HG03095 (cell line): ENCODE measurements around the gene FAM43A.

Experiments used
- ATAC-seq: cut with Tn5 transposase; IDR thresholded peaks from one replicate; pipeline ENCODE4 v1.9.1; 2021; ENCODE audit warnings: moderate library complexity; ENCODE audit not compliant: unreplicated experiment

FAM43A gene

DNA sequence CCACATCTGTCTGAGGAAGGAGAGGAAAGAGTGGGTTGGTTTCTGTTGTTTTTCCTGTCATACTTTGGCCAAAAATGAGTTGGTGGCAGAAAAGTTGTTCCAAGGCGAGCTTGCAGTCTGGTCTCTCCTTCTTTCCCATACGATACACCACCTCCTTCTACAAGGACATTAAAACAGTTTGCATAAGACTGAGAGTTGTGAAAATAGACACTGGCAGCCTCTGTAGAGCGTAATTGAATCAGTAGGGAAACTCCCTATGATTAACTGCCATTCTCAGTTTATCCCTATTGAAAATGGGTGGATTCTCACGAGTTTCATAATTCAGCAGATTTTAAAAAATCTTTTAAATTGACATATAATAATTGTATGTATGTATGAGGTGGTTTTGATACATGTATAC is 10.0 kb upstream of the FAM43A start:
- ATAC-seq: no peak

DNA sequence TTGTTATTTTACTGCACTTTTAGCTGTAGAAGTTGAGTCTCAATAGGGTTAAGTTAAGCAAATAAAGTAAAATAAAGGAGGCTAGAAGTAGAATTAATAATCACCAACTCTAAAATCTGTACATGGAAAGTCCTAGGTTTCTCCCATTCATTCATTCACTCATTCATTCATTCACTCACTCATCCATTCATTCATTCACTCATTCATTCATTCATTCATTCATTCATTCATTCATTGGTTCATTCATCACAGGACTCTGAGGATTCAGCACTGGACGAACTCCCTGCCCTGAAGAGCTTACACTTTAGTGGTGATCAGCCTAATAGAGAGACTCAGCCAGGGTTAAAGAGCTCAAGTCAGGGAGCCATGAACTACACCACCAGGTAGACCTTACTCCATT is 9.2 kb upstream of the FAM43A start:
- no peak for ATAC-seq

DNA sequence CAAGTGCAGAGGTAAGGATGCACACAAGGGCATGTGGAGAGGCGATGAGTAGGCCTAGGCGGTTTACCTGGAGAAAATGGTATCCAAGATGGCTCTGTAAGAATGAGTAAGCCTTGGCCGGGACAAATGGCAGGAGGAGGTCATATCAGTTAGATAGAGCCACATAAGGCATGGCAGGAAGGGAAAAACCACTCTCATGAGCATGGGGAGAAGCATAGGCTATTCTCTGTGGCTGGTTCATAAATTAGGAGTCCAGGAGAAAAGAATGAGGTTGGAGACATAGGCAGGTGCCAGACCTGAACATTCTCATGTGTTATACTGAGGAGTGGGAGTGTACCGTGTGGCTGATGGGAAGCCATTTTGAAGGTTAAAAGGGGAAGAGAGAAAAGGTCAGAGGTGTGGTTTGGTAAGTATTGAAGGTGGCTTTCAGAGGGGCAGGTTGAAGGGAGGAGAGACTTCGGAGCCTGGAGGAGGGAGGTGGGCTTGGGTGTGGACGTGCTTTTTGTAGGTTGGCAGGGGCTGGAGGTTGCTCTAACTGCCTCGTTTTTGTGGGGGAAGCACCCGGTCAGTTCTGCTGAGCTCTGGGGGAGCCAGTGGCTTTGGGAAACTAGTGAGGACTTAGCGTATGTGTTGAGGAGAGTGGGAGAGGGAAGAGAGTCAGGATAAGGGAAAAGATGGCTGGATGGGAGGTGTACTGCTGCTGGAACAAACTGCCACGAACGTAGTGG is 4.6 kb upstream of the FAM43A start:
- ATAC-seq: no peak

DNA sequence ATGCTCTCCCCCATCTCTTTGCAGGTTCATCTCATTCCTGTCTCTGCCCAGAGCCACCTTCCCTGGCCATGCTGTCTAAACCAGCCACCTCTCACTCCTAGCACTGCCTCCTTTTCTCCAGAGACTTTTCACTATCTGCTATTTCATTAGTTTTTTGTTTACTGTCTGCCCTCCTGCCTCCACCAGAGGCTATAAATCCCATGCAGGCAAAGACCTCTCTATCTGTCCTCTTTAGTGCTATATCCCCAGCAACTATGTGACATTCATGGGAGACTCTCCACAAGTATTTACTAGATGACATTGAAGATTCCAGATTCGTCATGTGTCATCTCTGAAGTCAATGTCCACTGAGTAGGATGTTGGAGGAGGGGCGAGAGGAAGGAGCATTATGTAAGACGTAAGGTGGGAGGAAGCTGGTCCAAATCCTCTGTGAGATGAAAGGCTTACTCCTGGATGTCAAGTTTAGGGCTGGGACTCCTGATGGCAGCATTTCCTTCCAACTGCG is 3.4 kb upstream of the FAM43A start:
- ATAC-seq: no peak

DNA sequence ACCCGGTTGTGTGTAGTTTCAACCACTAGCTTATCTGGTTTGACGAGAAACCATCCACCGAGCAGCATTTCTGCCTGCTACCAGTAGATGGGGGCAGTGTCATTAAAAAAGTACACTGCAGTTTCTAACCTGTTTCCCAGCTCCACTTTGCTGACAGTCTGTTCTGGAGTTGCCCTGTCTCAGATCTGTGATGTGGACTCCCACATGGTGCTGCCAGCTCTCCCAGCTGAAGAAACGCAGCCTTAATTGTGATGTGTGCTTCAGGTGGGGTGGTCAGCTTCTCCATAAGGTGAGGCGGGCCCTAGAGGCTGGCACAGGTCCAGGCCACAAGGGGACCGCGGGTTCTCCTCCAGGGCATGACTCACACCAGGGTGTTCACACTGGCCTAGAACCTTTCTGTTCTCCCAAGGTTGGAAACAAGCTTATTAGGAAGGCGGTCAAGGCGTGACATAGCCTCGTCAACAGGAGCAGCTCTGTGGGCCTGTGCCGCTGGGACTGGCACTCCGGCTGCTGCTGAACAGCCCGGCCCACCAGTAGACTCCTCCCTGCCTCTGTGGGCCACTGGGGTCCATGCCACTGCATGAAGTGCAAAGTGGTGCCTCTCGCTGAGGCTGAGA is 2.9 kb upstream of the FAM43A start:
- ATAC-seq: no peak

DNA sequence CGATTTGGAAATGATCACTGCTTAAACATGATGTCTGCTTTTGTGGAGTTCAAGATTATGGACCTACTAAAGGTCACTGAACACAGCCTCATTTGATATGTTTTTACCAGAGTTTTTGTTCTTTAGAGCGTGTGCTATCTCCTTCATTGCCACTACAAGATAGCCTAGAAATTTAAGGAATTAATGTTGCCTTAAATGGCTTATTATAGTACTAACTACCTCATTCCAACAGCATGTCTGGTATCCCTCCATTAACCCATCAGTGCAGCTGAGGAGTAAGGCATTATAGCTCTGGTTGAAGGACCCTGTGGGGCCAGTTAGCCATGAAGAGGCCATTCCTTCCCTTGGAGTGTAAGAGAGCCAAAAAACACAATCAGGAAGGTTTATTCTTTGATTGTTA is 2.3 kb upstream of the FAM43A start:
- ATAC-seq: no peak

DNA sequence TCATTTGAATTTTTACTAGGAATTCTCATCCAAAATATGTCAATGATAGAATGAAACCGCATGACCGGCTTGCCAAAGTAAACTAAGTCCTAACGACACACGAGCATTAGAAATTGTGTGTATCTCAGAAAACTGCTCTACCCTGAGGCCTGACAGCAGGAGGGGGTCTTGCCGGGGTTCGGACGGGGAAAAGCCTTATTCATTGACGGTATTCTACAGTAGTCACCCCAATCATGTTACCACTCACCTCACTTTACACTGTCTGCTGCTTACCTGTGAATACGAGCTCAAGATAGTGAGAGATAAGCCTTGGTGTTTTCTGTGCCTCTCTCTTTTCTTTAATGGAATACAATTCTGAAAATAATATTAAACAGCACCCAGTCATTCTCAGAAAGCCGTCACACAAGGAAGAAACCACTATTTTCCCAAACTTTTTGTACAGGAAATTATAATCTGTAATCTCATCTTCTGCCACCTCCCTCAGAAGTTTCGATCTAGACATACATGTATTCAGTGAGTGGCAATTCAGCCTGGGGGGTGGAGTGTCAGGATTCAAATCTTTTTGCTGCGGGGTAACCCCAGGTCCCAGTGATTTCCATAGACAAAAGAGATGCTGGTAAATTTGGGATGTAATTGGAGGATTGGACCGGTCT is 492 bp upstream of the FAM43A start:
- ATAC-seq: peak; percentile 3

DNA sequence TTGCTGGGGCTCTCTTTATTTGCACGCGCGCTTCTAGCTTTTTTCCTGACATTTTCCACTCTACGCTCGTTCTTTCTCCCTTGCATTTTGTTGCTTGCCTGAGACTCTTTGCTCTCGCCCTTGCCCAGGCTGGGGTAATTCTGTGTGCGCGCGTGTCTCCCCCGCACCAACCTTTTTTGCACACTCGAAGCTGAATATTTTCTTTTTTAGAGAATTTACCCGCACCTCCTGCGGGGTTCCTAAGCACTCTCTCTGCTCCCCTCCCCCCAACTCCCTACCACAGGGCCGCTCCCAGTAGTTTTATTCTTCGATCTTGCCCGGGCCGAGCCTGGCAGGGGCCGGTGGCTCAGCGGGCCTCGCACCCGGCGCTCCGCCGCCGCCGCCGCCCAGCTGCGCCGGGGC is 732 bp downstream of the FAM43A start:
- no peak for ATAC-seq

DNA sequence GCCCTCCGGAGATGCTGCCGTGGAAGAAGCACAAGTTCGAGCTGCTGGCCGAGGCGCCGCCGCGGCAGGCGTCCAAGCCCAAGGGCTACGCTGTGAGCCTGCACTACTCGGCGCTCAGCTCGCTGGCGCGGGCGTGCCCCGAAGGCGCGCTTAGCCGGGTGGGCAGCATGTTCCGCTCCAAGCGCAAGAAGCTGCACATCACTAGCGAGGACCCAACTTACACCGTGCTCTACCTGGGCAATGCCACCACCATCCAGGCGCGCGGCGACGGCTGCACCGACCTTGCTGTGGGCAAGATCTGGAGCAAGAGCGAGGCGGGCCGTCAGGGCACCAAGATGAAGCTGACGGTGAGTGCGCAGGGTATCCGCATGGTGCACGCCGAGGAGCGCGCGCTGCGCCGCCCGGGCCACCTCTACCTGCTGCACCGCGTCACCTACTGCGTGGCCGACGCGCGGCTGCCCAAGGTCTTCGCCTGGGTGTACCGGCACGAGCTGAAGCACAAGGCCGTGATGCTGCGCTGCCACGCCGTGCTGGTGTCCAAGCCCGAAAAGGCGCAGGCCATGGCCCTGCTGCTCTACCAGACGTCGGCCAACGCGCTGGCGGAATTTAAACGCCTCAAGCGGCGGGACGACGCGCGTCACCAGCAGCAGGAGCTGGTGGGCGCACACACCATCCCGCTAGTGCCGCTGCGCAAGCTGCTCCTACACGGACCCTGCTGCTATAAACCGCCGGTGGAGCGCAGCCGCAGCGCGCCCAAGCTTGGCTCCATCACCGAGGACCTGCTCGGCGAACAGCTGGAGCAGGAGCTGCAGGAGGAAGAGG is 1.3 kb downstream of the FAM43A start:
- ATAC-seq: no peak

DNA sequence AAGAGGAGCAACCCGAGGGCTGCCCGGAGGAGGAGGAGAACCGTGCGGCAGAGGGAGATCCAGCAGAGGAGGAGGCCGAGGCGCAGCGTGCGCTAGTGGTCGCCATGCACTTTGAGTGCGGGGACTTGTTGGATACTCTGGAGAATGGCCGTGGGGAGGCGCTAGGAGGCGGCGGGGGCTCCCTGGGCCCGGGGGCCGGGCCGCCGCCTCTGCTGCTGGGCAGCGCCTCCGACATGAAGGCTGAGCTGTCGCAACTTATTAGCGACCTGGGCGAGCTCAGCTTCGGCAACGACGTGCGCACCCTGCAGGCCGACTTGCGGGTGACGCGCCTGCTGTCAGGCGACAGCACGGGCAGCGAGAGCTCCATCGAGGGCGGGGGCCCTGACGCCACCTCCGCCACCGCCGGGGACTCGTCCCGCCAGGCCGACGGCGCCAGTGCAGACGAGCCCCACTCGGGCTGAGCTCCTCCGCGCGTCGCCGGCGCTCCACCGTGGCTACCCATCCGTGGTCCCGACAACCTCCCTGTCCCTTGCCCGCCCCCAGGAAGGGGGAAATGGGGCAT is 2.0 kb downstream of the FAM43A start:
- ATAC-seq: no peak

DNA sequence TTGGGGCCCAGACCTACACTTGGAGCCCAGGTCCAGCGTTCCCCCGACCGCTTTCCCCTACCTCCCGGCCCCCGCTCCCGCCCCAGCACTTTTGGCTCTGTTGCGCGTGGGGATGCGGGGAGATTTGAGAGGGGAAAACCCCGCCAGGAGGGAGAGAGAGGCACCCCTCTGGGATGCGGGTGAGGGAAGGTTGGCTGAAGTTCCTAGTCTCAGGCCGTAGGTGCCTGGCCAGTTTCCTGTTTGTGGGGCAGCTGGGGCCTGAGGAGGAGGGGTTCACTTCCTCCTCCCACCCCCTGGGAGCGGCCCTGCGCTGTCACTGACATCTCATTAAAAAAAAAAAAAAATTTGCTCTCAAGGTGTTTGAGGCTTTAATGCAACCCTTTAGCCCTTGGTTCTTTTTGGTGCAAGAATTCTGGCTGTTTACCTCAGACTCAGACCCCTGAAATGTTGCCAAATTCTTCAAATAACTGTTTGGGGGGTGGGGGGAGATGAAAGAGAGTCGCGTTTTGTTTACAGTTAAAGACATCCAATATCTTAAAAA is 2.6 kb downstream of the FAM43A start:
- ATAC-seq: no peak

DNA sequence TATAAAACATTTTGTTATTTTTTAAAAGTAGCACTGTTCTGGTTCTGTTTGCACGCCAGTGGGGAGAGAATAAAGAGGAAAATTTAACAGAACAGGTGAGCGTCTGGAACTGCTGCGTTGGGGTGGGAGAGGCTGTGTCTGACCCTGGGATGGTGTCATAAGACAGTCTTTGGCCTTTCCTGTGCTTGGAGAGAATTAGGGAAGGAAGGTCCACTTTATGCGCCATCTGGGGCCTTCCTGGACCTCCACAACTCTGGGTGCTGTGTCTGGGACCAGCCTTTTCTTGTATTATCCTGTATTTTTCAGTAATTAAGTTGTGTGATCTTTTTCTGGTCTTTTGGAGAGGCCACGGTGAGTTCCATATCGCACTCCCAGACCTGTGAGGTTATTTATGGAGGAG is 3.3 kb downstream of the FAM43A start:
- no peak for ATAC-seq

DNA sequence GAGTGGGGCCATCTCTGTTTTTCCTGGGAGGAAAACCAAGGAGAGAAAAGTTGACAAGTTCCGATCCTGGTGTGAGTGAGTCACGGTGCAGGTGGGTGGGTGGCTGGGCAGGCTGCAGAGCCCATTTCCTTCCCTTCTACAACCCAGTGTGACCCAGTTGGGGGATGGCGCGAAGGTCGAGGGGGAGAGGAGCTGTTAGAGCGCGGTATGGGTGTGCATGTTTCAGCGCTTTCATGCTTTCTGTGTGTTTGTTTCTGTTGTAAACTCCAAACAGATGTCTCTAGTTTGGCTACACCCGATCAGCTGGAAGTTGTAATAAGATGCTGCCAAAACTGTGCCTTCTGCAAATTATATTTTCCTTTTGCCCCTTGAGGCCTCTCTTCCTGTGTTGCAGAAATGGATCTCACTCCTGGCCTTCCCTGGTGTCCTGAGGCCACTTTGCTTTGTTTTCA is 3.8 kb downstream of the FAM43A start:
- ATAC-seq: no peak

DNA sequence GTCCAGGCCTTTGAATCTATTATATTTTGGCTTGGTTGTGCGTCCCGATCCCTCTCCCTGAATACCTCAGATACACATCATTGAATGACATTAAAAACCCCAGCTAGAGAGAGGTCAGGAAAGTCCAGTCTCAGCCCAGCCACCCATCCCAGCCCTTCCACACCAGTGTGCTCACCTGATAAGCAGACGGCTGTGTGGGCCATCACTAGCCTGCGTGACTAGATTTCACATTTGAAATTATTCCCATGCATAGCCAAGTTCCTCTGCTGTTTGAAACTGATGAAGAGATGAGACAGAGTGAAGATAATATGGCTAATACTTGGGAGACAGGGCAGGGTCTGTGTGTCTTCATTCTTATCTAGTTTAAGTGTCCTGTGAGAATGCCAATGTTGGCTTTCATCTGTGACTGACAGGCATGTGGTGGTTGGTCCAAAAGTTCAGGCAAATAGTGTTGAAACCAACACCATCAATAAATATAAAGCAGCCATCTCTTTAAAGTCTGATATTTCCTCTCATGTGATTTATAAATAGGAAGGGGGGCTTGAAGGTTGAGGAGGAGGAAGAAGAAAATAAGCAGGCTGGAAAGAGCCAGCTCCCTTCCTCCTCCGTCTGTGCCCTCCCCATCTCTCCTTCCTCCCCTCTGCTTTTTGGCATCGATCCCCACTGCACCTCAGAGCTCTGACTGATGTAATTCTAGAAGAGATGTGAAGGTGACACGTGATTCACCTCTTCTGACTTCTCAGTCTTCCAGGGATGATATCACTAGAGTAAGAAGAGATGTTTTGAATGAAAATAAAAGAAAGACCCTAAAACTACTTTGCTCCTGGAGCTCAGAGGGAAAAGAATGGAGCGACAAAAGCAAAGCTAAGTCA is 5.1 kb downstream of the FAM43A start:
- no peak for ATAC-seq

DNA sequence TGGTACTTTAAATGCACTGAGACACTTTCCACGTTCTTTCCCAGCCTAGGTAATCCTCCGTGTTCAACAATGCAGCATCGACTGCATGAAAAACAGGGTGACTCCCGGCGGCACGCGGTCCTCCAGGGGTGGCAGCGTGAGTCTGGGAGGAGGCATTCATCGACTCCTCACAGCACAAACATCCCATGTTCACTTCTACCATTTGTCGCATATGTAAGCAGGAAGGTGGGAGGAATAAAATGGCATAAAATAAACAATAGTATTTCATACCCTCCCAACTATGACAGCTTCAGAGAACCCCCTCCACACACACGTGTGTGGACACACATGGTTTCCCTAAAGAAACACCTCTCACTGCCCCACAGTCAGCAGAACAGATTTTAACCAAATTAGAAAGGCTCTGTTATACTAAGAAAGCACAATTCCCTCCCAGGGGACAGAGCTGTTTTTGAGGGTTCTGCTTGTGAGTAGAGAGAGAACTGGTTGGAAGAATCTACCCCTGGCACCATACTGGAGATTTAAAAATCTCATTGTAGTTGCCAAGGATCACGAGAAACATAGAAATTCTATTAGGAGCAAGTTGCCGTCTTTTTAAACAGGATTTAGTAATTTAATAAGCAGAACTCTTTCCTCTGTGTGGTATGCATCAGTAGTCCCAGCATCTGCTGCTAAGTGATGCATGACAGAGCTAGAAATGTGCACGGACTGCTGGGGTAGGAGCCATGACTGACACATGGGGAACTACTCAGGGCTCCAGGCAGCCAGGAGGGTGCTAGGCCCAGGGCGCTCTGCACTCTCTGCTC is 6.0 kb downstream of the FAM43A start:
- ATAC-seq: peak; percentile 69

DNA sequence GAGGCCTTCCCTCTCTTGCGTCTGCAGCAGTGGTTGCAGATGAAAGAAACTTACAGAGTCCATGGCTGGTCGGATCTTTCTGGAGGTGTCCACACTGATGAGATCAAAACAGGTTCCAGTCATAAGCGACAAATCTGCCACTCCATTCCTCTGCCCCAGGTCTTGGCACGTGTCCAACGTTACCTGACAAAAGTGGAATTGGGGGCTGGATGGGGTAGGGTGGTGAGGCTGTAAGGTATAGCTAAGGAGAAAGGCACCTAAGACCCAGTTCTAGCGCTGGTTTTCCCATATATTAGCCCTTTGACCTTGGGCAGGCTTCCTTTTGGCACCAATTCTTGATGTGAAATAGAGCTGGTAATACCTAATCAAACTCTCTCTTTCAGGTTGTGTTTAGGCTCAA is 11.0 kb downstream of the FAM43A start:
- ATAC-seq: no peak

DNA sequence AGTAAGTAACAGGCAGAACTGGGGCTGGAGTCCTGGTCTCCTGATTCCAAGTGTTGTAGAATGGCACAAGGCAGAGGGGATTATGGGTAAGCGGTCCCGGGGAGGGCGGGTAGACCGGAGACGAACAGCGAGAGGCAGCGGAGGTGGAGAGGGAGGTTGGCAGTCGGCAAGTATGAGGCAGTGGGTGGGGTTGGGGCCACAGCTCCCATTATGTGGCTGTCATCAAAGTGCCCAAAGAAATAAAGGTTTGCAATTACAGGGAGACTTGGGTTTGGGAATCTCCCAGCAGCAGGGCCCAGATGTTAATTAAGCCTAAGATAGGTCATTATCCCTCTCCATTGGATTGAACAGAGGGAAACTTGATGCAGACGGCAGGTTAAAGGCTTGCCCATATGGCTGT is 16.9 kb downstream of the FAM43A start:
- ATAC-seq: no peak

DNA sequence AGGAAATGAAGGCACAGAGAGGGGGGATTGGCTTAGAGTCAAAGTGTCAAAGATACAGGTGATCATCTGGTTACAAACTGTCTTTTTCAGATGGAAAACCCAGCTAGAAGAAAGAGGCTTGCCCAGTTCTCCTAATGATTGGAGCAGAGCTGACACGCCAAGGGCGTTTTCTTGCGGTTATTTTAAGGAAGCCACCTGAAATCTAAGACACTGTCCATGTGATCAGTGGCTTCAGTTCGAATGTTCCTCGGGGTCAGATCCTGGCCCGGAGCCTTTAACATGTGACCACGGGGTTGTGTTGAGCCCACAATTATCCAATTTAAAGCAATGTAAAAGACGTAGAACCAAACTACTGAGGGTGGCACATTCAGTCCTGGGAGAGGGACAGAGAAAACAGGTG is 19.5 kb downstream of the FAM43A start:
- ATAC-seq: no peak

DNA sequence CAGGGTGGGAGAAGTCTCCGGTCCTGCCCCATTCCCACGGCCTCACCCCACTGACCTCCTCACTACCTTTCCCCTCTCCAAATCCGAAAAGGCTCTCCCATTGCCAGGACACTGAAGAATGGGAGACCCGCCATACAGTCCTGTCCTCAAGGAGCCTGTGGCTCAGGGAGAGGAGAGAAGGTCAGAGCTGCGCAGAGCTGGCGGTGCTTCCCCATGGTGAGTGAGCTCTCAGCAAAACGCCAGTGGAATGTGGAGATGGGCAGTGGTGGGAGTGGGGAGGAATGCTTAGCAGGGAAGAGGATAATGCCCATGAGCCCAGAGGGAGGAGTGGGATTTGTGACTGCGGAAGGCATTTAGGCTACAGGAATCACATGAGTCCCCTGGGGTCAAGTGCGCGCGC is 20.1 kb downstream of the FAM43A start:
- no peak for ATAC-seq
